ENCODE data around the gene DHX34. TPM values are rescaled to one million over a fixed set of nuclear protein-coding genes. Genes with fewer than 3 reads are reported as not detected.
"Not testable (repeated sequence)": the region's sequence is repeated elsewhere in the genome, so short reads cannot be mapped to it uniquely, and the experiment has no call there.

DHX34 gene
- total RNA-seq, 1 donor from 2014 or later = 32.4 TPM

GRCh38 chr19:47363758-47364531, 14.8 kb downstream of the DHX34 start:
- peaks cover 49% of the 10 kb centered on the region for H3K36me3 Mint-ChIP-seq (ENCODE audit: low read depth)
- no peak overlapping the region for H3K27ac Mint-ChIP-seq
- H3K4me3 Mint-ChIP-seq = no peak overlapping the region
- intact Hi-C loops (cut with micrococcal nuclease) = no loop called here
- no peaks in the 10 kb centered on the region for H3K4me1 Mint-ChIP-seq
- H3K9me3 Mint-ChIP-seq = no peaks in the 10 kb centered on the region
- no peak for DNase-seq
- H3K27me3 Mint-ChIP-seq = no peaks in the 10 kb centered on the region

- DNase-seq; intact Hi-C loops (cut with micrococcal nuclease); H3K27ac Mint-ChIP-seq; H3K4me3 Mint-ChIP-seq; H3K9me3 Mint-ChIP-seq; H3K27me3 Mint-ChIP-seq; H3K4me1 Mint-ChIP-seq: not testable (repeated sequence)
- H3K36me3 Mint-ChIP-seq (ENCODE audit: low read depth) = peaks cover 53% of the 10 kb centered on the region
Observed at GRCh38 chr19:47365455-47365854, 16.3 kb downstream of the DHX34 start.

GRCh38 chr19:47370045-47370611, 21.0 kb downstream of the DHX34 start:
- intact Hi-C loops (cut with micrococcal nuclease) = no loop called here
- H3K27ac Mint-ChIP-seq = no peak overlapping the region
- no peaks in the 10 kb centered on the region for H3K9me3 Mint-ChIP-seq
- H3K4me3 Mint-ChIP-seq = no peak overlapping the region
- H3K36me3 Mint-ChIP-seq (ENCODE audit: low read depth) = peaks cover 37% of the 10 kb centered on the region
- no peak for DNase-seq
- H3K27me3 Mint-ChIP-seq = no peaks in the 10 kb centered on the region
- H3K4me1 Mint-ChIP-seq = peaks cover 3% of the 10 kb centered on the region

GRCh38 chr19:47371261-47371660, 22.1 kb downstream of the DHX34 start:
- intact Hi-C loops (cut with micrococcal nuclease) = no loop called here
- Mint-ChIP-seq H3K4me3 (no peak overlapping the region), H3K27ac (no peak overlapping the region), H3K27me3 (no peaks in the 10 kb centered on the region), H3K36me3 (ENCODE audit: low read depth) (peaks cover 37% of the 10 kb centered on the region), H3K9me3 (no peaks in the 10 kb centered on the region), H3K4me1 (peaks cover 3% of the 10 kb centered on the region)
- DNase-seq = no peak

- Mint-ChIP-seq H3K4me1 (peaks cover 3% of the 10 kb centered on the region), H3K27me3 (no peaks in the 10 kb centered on the region), H3K27ac (no peak overlapping the region), H3K36me3 (ENCODE audit: low read depth) (peaks cover 37% of the 10 kb centered on the region), H3K4me3 (no peak overlapping the region), H3K9me3 (no peaks in the 10 kb centered on the region)
- no peak for DNase-seq
- intact Hi-C loops (cut with micrococcal nuclease) = no loop called here
Observed at GRCh38 chr19:47372603-47373002, 23.5 kb downstream of the DHX34 start.

- intact Hi-C loops (cut with micrococcal nuclease) = no loop called here
- Mint-ChIP-seq H3K36me3 (ENCODE audit: low read depth) (peaks cover 37% of the 10 kb centered on the region), H3K4me1 (peaks cover 3% of the 10 kb centered on the region), H3K4me3 (no peak overlapping the region), H3K9me3 (no peaks in the 10 kb centered on the region), H3K27ac (no peak overlapping the region), H3K27me3 (no peaks in the 10 kb centered on the region)
- no peak for DNase-seq
Observed at GRCh38 chr19:47373246-47374240, 24.4 kb downstream of the DHX34 start.

- Mint-ChIP-seq H3K27ac (no peak overlapping the region), H3K36me3 (ENCODE audit: low read depth) (peaks cover 29% of the 10 kb centered on the region), H3K9me3 (no peaks in the 10 kb centered on the region), H3K4me1 (no peaks in the 10 kb centered on the region), H3K4me3 (no peak overlapping the region), H3K27me3 (no peaks in the 10 kb centered on the region)
- intact Hi-C loops (cut with micrococcal nuclease) = no loop called here
- DNase-seq = no peak
Observed at GRCh38 chr19:47374876-47375693, 26.0 kb downstream of the DHX34 start.

GRCh38 chr19:47375694-47376588, 26.8 kb downstream of the DHX34 start:
- H3K4me3 Mint-ChIP-seq = no peak overlapping the region
- no peaks in the 10 kb centered on the region for H3K4me1 Mint-ChIP-seq
- no peak overlapping the region for H3K27ac Mint-ChIP-seq
- DNase-seq = no peak
- intact Hi-C loops (cut with micrococcal nuclease) = no loop called here
- H3K9me3 Mint-ChIP-seq = no peaks in the 10 kb centered on the region
- H3K27me3 Mint-ChIP-seq = no peaks in the 10 kb centered on the region
- H3K36me3 Mint-ChIP-seq (ENCODE audit: low read depth) = peaks cover 32% of the 10 kb centered on the region

- Mint-ChIP-seq H3K36me3 (ENCODE audit: low read depth) (peaks cover 37% of the 10 kb centered on the region), H3K27me3 (no peaks in the 10 kb centered on the region), H3K4me3 (no peak overlapping the region), H3K27ac (no peak overlapping the region), H3K9me3 (no peaks in the 10 kb centered on the region), H3K4me1 (peaks cover 5% of the 10 kb centered on the region)
- DNase-seq = no peak
- intact Hi-C loops (cut with micrococcal nuclease) = no loop called here
Observed at GRCh38 chr19:47376589-47377144, 27.6 kb downstream of the DHX34 start.

GRCh38 chr19:47377208-47377701, 28.1 kb downstream of the DHX34 start:
- DNase-seq = no peak
- H3K4me1 Mint-ChIP-seq = peaks cover 7% of the 10 kb centered on the region
- intact Hi-C loops (cut with micrococcal nuclease) = no loop called here
- peaks cover 36% of the 10 kb centered on the region for H3K36me3 Mint-ChIP-seq (ENCODE audit: low read depth)
- H3K27ac Mint-ChIP-seq = no peak overlapping the region
- H3K4me3 Mint-ChIP-seq = no peak overlapping the region
- H3K27me3 Mint-ChIP-seq = no peaks in the 10 kb centered on the region
- H3K9me3 Mint-ChIP-seq = no peaks in the 10 kb centered on the region

- intact Hi-C loops (cut with micrococcal nuclease) = no loop called here
- no peak overlapping the region for H3K4me3 Mint-ChIP-seq
- H3K27me3 Mint-ChIP-seq = no peaks in the 10 kb centered on the region
- H3K9me3 Mint-ChIP-seq = no peaks in the 10 kb centered on the region
- no peak for DNase-seq
- no peak overlapping the region for H3K27ac Mint-ChIP-seq
- H3K36me3 Mint-ChIP-seq (ENCODE audit: low read depth) = peaks cover 36% of the 10 kb centered on the region
- peaks cover 7% of the 10 kb centered on the region for H3K4me1 Mint-ChIP-seq
Observed at GRCh38 chr19:47377801-47378200, 28.7 kb downstream of the DHX34 start.

- no peaks in the 10 kb centered on the region for H3K27me3 Mint-ChIP-seq
- intact Hi-C loops (cut with micrococcal nuclease) = no loop called here
- no peak overlapping the region for H3K27ac Mint-ChIP-seq
- H3K36me3 Mint-ChIP-seq (ENCODE audit: low read depth) = peaks cover 36% of the 10 kb centered on the region
- H3K4me3 Mint-ChIP-seq = no peak overlapping the region
- no peaks in the 10 kb centered on the region for H3K9me3 Mint-ChIP-seq
- peaks cover 10% of the 10 kb centered on the region for H3K4me1 Mint-ChIP-seq
- DNase-seq = no peak
Observed at GRCh38 chr19:47378246-47378645, 29.1 kb downstream of the DHX34 start.
